Smooth muscle cell (in vitro differentiated cells): ENCODE measurements around the gene GGN. TPM values are rescaled to one million over a fixed set of nuclear protein-coding genes. Genes with fewer than 3 reads are reported as not detected.

ENCODE experiments used
- DNase-seq: peaks from one replicate; lab custom pipeline; 2025; ENCODE audit not compliant: unreplicated experiment; lab: John Stamatoyannopoulos, UW
- H2AFZ ChIP-seq: fragments of 200-600 bp; sonication (generic); 2 replicates; pipeline ENCODE4 v1.6.0; 2016; ENCODE audit warnings: antibody characterized with exemption, low read depth, mild to moderate bottlenecking
- H3F3A ChIP-seq: fragments of 200-600 bp; sonication (generic); 2 replicates; pipeline ENCODE4 v1.6.0; 2017; ENCODE audit warnings: antibody characterized with exemption, low read depth
- H3K27ac ChIP-seq: fragments of 200-600 bp; sonication (generic); 2 replicates; pipeline ENCODE4 v1.5.1; 2016; ENCODE audit warnings: low read depth, mild to moderate bottlenecking
- H3K27me3 ChIP-seq: fragments of 200-600 bp; sonication (generic); 2 replicates; pipeline ENCODE4 v1.6.1; 2016; ENCODE audit warnings: low read depth, mild to moderate bottlenecking
- H3K36me3 ChIP-seq: fragments of 200-600 bp; sonication (generic); 2 replicates; pipeline ENCODE4 v1.5.1; 2016; ENCODE audit warnings: low read depth
- H3K4me1 ChIP-seq: fragments of 200-600 bp; sonication (generic); 2 replicates; pipeline ENCODE4 v1.5.1; 2016; ENCODE audit warnings: low read depth
- H3K4me2 ChIP-seq: fragments of 200-600 bp; sonication (generic); 2 replicates; pipeline ENCODE4 v1.6.0; 2016; ENCODE audit warnings: mild to moderate bottlenecking
- H3K4me3 ChIP-seq: fragments of 200-600 bp; sonication (generic); 2 replicates; pipeline ENCODE4 v1.5.1; 2016; ENCODE audit warnings: mild to moderate bottlenecking
- H3K79me2 ChIP-seq: fragments of 200-600 bp; sonication (generic); 2 replicates; pipeline ENCODE4 v1.6.0; 2016; ENCODE audit warnings: low read depth, mild to moderate bottlenecking
- H3K9ac ChIP-seq: fragments of 200-600 bp; sonication (generic); 2 replicates; pipeline ENCODE4 v1.6.0; 2016; ENCODE audit warnings: low read depth
- H3K9me3 ChIP-seq: fragments of 200-600 bp; sonication (generic); replicated peaks from 2 replicates; pipeline ENCODE4 v1.5.1; 2016; ENCODE audit warnings: low read depth
- H4K20me1 ChIP-seq: fragments of 200-600 bp; sonication (generic); 2 replicates; pipeline ENCODE4 v1.6.0; 2016; ENCODE audit warnings: low read depth
- WGBS: methylation state at CpG from one replicate; pipeline ENCODE4 v1.1.7; 2016; ENCODE audit warnings: low lambda C conversion rate; 5-methylcytosine and 5-hydroxymethylcytosine counted together
- polyA plus RNA-seq: library from polyadenylated mRNA; unstranded; fragments of >200 nt; fragmentation: Nextera tagmentation; extraction: Ambion mirVana; gene quantifications from 2 replicates; pipeline ENCODE4 v1.2.1, GENCODE V29; 2016
- total RNA-seq: library from RNA; depleted of rRNA; stranded (reverse); fragments of >200 nt; gene quantifications from 2 replicates; pipeline ENCODE4 v1.2.3, GENCODE V29; 2014
- TF ChIP-seq, protein P1 (sequence below): fragments of 200-600 bp; sonication (generic); IDR thresholded peaks from 2 replicates; pipeline ENCODE4 v1.5.1; 2017; ENCODE audit warnings: borderline replicate concordance, mild to moderate bottlenecking, antibody characterized with exemption; ENCODE audit not compliant: insufficient read depth, poor library complexity, severe bottlenecking

Gene GGN
- total and polyA plus RNA-seq, 2 experiments from 2014 or later: 1.00 to 2.1 TPM

DNA sequence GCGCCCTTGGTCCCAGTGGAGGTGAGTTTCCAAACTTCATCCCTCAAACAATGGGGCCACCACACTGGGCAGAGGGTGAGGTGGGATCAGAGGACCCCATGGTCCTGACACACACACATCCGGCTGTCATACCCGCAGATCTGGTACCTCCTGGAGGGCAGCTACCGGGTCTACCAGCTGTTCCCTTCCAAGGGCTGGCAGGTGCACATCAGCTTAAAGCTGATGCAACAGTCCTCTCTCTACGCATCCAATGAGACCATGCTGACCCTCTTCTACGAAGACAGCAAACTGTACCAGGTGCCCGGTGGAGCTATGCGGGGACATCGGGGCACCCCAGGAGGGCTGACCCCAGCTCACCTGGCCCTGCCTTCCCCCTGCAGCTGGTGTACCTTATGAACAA is 27.5 kb downstream of the GGN start:
- Histone ChIP-seq H3K9me3 (no peaks in the 10 kb centered on the region), H3K27me3 (peaks cover 45% of the 10 kb centered on the region), H3K9ac (no peak overlapping the region), H3K4me3 (no peak overlapping the region), H3K4me2 (no peak overlapping the region), H2AFZ (no peak overlapping the region), H3K79me2 (no peaks in the 10 kb centered on the region), H3K4me1 (no peaks in the 10 kb centered on the region), H3K27ac (no peak overlapping the region), H3K36me3 (no peaks in the 10 kb centered on the region), H4K20me1 (no peaks in the 10 kb centered on the region), H3F3A (no peaks in the 10 kb centered on the region)
- TF ChIP-seq, protein P1, sequence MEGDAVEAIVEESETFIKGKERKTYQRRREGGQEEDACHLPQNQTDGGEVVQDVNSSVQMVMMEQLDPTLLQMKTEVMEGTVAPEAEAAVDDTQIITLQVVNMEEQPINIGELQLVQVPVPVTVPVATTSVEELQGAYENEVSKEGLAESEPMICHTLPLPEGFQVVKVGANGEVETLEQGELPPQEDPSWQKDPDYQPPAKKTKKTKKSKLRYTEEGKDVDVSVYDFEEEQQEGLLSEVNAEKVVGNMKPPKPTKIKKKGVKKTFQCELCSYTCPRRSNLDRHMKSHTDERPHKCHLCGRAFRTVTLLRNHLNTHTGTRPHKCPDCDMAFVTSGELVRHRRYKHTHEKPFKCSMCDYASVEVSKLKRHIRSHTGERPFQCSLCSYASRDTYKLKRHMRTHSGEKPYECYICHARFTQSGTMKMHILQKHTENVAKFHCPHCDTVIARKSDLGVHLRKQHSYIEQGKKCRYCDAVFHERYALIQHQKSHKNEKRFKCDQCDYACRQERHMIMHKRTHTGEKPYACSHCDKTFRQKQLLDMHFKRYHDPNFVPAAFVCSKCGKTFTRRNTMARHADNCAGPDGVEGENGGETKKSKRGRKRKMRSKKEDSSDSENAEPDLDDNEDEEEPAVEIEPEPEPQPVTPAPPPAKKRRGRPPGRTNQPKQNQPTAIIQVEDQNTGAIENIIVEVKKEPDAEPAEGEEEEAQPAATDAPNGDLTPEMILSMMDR: no peak
- DNase-seq: no peak
- WGBS: 90% methylated on average over 9 of the region's 9 CpGs

DNA sequence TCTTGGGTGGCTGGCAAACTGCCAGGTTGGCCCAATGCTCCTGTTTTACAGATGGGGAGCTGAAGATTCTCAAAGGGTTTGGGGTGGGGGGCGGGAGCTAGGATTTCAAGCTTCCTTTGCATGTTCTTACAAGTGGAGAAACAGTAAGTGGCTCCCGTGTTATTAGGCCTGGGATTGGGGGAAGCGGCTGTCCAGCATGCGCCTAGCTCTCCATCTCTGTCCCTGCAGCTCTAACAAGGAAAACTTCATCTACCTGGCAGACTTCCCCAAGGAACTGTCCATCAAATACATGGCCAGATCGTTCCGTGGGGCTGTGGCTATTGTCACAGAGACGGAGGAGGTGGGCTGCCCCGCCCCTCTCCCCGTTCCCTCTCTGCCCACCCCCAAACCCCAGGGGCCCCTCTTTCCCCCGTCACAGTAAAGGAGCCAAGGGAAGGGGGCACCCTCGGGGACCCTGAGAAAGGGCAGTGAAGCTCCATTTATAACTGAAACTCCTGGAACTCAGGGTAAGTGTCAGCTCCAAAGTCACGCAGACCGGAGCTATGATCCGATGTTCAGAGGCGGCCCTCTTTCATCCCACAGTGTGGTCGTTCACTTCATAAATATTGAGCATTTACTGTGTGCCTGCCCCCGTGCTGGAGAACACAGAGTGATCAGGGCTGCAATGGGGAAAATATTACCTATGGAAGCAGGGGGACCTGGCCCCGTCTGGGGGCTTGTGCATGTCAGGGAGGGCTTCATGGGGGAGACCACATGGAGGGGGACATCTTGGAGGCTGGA is 28.4 kb downstream of the GGN start:
- WGBS: 75% methylated on average over 17 of the region's 18 CpGs
- Histone ChIP-seq H3K27me3 (peaks cover 45% of the 10 kb centered on the region), H3K4me3 (no peak overlapping the region), H2AFZ (no peak overlapping the region), H3K9me3 (no peaks in the 10 kb centered on the region), H3K79me2 (no peaks in the 10 kb centered on the region), H3K36me3 (no peaks in the 10 kb centered on the region), H3K4me2 (no peak overlapping the region), H3K9ac (no peak overlapping the region), H3K27ac (no peak overlapping the region), H4K20me1 (no peaks in the 10 kb centered on the region), H3K4me1 (no peaks in the 10 kb centered on the region), H3F3A (no peaks in the 10 kb centered on the region)
- TF ChIP-seq, protein P1: no peak
- DNase-seq: no peak

DNA sequence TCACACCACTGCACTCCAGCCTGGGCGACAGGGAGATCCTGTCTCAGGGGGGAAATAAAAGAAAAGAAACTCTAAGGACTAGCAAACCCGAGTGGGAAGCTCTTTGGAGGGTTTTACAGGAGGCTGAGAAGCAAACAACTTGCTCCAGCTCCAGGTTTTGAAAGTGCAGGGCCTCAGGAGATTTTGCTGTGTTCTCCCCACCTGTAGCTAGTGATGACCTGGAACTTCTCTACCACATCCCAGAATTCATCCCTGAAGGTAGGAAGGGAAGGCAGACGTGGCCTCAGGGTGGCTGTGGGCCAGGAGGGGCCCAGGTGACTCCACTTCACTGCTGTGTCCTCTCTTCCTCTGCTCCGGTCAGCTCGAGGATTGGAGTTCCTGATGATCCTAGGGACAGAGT is 29.8 kb downstream of the GGN start:
- Histone ChIP-seq H3K27ac (no peak overlapping the region), H3K4me3 (no peak overlapping the region), H3K79me2 (no peaks in the 10 kb centered on the region), H3K9me3 (no peaks in the 10 kb centered on the region), H3K9ac (no peak overlapping the region), H4K20me1 (no peaks in the 10 kb centered on the region), H2AFZ (no peak overlapping the region), H3F3A (no peaks in the 10 kb centered on the region), H3K4me1 (no peaks in the 10 kb centered on the region), H3K4me2 (no peak overlapping the region), H3K27me3 (peaks cover 45% of the 10 kb centered on the region), H3K36me3 (no peaks in the 10 kb centered on the region)
- WGBS: 67% methylated on average over 5 of the region's 5 CpGs
- TF ChIP-seq, protein P1: no peak
- no peak for DNase-seq
